ENCODE measurements around the gene MDFI.
"Not testable (repeated sequence)": the region's sequence is repeated elsewhere in the genome, so short reads cannot be mapped to it uniquely, and the experiment has no call there.

The MDFI gene

GRCh38 chr6:41602864-41603608 is 35.2 kb upstream of the MDFI start:
- no peak for DNase-seq

- no peak for DNase-seq
Observed at GRCh38 chr6:41604006-41604405, 34.3 kb upstream of the MDFI start.

GRCh38 chr6:41605649-41606048 is 32.6 kb upstream of the MDFI start:
- DNase-seq, result no peak

GRCh38 chr6:41607036-41607435 is 31.2 kb upstream of the MDFI start:
- no peak for DNase-seq

GRCh38 chr6:41607736-41608135 is 30.5 kb upstream of the MDFI start:
- no peak for DNase-seq

GRCh38 chr6:41608443-41609151 is 29.7 kb upstream of the MDFI start:
- DNase-seq, result no peak

GRCh38 chr6:41614715-41615114 is 23.6 kb upstream of the MDFI start:
- no peak for DNase-seq

GRCh38 chr6:41615311-41615710 is 23.0 kb upstream of the MDFI start:
- DNase-seq, result no peak

GRCh38 chr6:41618598-41618997 is 19.7 kb upstream of the MDFI start:
- DNase-seq, result no peak

- DNase-seq, result not testable (repeated sequence)
Observed at GRCh38 chr6:41619193-41619592, 19.1 kb upstream of the MDFI start.

GRCh38 chr6:41621367-41621766 is 16.9 kb upstream of the MDFI start:
- DNase-seq, result no peak

GRCh38 chr6:41621802-41622201 is 16.5 kb upstream of the MDFI start:
- DNase-seq, result no peak

- no peak for DNase-seq
Observed at GRCh38 chr6:41622206-41622988, 15.9 kb upstream of the MDFI start.

GRCh38 chr6:41623330-41623729 is 14.9 kb upstream of the MDFI start:
- DNase-seq, result no peak

- no peak for DNase-seq
Observed at GRCh38 chr6:41624621-41625380, 13.5 kb upstream of the MDFI start.

- DNase-seq, result no peak
Observed at GRCh38 chr6:41625442-41625841, 12.8 kb upstream of the MDFI start.

GRCh38 chr6:41626022-41626421 is 12.2 kb upstream of the MDFI start:
- DNase-seq, result no peak

- no peak for DNase-seq
Observed at GRCh38 chr6:41626917-41627316, 11.4 kb upstream of the MDFI start.

- no peak for DNase-seq
Observed at GRCh38 chr6:41629128-41629527, 9.1 kb upstream of the MDFI start.

- DNase-seq, result no peak
Observed at GRCh38 chr6:41630069-41630468, 8.2 kb upstream of the MDFI start.

GRCh38 chr6:41630946-41631345 is 7.3 kb upstream of the MDFI start:
- DNase-seq, result no peak

- DNase-seq, result no peak
Observed at GRCh38 chr6:41633056-41633634, 5.1 kb upstream of the MDFI start.

- no peak for DNase-seq
Observed at GRCh38 chr6:41634657-41635056, 3.6 kb upstream of the MDFI start.
